IMR-90 (cell line): ENCODE measurements around the gene ME1.

ENCODE experiments used
- CEBPB ChIP-seq: IDR thresholded peaks from 2 replicates; pipeline ENCODE4 v1.6.1; 2012; ENCODE audit warnings: low read depth, low read length, improper control_type of control experiment
- CTCF ChIP-seq: conservative IDR thresholded peaks from 2 replicates; pipeline ENCODE4 v1.5.1; 2012; ENCODE audit warnings: mild to moderate bottlenecking, low read depth, low read length, improper control_type of control experiment
- FOS ChIP-seq: fragments of 150-350 bp; IDR thresholded peaks from 2 replicates; pipeline ENCODE4 v1.6.1; 2016; ENCODE audit warnings: low read depth, low read length
- MAFK ChIP-seq: IDR thresholded peaks from 2 replicates; pipeline ENCODE4 v1.6.1; 2012; ENCODE audit warnings: low read depth, low read length, improper control_type of control experiment
- POLR2A ChIP-seq: IDR thresholded peaks from 2 replicates; pipeline ENCODE4 v1.6.1; 2012; ENCODE audit warnings: mild to moderate bottlenecking, low read depth, low read length
- RAD21 ChIP-seq: IDR thresholded peaks from 2 replicates; pipeline ENCODE4 v1.6.1; 2012; ENCODE audit warnings: low read length, improper control_type of control experiment
- RFX5 ChIP-seq: IDR thresholded peaks from 2 replicates; pipeline ENCODE4 v1.8.0; 2012; ENCODE audit warnings: low read depth, mild to moderate bottlenecking, low read length, moderate library complexity

DNA sequence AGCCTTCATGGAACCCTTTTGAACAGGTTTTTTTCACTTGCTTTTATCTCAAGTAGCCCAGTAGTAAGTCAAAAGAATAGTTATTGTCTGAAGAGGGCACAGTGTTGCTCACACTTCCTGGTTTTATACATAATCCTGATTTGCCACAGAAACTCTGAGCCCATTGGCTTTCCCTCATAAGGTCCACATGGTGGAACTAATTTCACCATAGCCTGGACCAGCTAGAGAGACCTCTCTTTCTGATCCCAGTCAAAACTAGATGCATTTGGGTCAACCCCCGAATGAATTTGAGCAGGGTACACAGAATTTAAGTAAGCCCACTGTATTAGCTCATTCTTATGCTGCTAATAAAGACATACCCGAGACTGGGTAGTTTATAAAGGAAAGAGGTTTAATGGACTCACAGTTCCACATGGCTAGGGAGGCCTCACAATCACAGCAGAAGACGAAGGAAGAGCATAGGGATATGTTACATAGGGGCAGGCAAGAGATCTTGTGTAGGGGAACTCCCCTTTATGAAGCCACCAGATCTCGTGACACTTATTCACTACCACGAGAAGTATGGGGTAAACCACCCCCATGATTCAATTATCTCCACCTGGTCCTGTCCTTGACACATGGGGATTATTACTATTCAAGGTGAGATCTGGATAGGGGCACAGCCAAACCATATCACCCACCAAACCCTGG lies 231.5 kb downstream of the ME1 start:
- no peak for TF ChIP-seq CTCF
- no peak for TF ChIP-seq POLR2A
- TF ChIP-seq RAD21, result no peak
- no peak for TF ChIP-seq RFX5
- no peak for TF ChIP-seq CEBPB
- TF ChIP-seq FOS, result no peak
- TF ChIP-seq MAFK, result no peak
